Left ventricle myocardium superior (tissue), 1 donor: Measurements from ENCODE around the gene PIEZO2. TPM values are rescaled to one million over a fixed set of nuclear protein-coding genes. Genes with fewer than 3 reads are reported as not detected.

Source experiments
- ATAC-seq: fragments of 200-7000 bp; cut with Tn5 transposase; one replicate; pipeline ENCODE4 v1.9.1; 2020; ENCODE audit warnings: mild to moderate bottlenecking, moderate library complexity
- DNase-seq: peaks from one replicate; pipeline ENCODE4 v3.0.0-alpha.2; 2020
- intact Hi-C: fragments of 100-400 bp; cut with micrococcal nuclease; formaldehyde crosslinking; loops from one replicate; pipeline ENCODE4 v1.11.0; 2022
- total RNA-seq: library from RNA; stranded (reverse); fragmentation: NEBNext Ultra II Directional; extraction: Animal tissue kit (Norgen Biotek cat#: 25700); gene quantifications from one replicate; pipeline ENCODE4 v1.2.1, GENCODE V29; 2021
- donor health status: DM: no; HTN: yes; CAD: no; lungs with severe emphysema.

The PIEZO2 gene
- total RNA-seq, 1 donor from 2014 or later = 1.1 TPM

DNA sequence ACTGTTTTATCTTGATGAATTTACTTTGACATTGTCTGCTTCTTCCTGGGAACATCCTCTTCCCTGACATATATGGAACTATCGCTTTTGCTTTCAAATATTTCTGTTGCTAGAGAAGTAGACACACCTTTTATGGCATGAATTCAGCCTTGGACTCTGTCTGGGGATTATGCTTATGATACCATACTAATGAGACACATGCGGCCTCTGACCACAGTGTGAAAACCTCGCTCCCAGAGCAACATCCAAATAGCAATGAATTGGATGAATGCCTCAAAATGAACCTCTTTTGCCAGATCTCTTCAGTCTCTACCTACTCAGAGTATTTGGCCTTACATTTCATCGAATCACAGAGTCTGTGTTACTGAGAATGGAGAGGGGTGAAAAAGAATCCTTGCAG is 70.9 kb downstream of the PIEZO2 start:
- intact Hi-C loops = no loop called here
- no peak for ATAC-seq
- no peak for DNase-seq

GRCh38 chr18:11077548-11078187 is 71.7 kb downstream of the PIEZO2 start:
- ATAC-seq (no peak), DNase-seq (no peak)
- intact Hi-C loops = no loop called here

GRCh38 chr18:11074889-11075288 is 74.5 kb downstream of the PIEZO2 start:
- DNase-seq (no peak), ATAC-seq (no peak)
- intact Hi-C loops = no loop called here

- intact Hi-C loops = no loop called here
- ATAC-seq (no peak), DNase-seq (no peak)
Observed at GRCh38 chr18:11073971-11074370, 75.4 kb downstream of the PIEZO2 start.

GRCh38 chr18:11072632-11073031 is 76.7 kb downstream of the PIEZO2 start:
- ATAC-seq (no peak), DNase-seq (no peak)
- intact Hi-C loops = no loop called here

DNA sequence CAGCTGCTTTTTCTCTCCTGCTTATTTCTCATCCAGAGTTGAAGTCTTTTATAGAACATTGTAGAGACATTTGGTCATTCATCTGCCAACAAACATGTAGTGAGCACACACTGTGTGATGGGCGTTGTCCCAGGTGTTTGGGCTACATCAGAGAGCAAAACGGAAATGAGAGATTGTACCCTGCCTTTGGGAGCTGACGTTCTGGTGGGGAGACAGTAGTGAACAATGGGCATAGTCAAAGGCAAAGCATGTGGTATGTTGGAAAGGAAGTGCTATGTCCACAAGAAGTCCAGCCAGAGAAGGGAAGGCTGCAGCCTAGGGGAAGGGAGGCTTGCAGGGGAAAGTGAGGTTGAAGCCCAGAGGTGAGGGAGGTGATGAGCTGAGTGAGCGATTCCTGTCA is 78.1 kb downstream of the PIEZO2 start:
- ATAC-seq (no peak), DNase-seq (no peak)
- intact Hi-C loops = no loop called here

- intact Hi-C loops = no loop called here
- DNase-seq = no peak
- no peak for ATAC-seq
Observed at GRCh38 chr18:11070593-11070992, 78.8 kb downstream of the PIEZO2 start.

DNA sequence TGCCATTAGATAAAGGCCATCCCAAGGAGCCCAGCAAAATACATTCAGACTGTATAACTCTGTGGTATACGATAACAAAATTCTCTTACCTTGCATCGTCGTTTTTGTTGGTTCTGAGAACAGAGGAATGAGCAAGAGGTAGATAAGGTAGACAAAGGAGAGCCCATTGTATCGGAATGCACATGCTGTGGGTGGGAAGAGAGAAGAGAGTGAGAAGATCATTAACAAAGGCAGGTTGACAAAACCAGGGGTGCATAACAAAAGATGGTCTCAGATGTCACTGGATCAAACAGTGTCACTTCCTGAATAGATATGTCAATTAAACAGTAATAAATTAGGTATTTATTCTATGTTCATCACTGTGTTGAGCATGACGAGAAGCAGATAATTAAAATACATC is 83.3 kb downstream of the PIEZO2 start:
- intact Hi-C loops = no loop called here
- DNase-seq (no peak), ATAC-seq (no peak)

DNA sequence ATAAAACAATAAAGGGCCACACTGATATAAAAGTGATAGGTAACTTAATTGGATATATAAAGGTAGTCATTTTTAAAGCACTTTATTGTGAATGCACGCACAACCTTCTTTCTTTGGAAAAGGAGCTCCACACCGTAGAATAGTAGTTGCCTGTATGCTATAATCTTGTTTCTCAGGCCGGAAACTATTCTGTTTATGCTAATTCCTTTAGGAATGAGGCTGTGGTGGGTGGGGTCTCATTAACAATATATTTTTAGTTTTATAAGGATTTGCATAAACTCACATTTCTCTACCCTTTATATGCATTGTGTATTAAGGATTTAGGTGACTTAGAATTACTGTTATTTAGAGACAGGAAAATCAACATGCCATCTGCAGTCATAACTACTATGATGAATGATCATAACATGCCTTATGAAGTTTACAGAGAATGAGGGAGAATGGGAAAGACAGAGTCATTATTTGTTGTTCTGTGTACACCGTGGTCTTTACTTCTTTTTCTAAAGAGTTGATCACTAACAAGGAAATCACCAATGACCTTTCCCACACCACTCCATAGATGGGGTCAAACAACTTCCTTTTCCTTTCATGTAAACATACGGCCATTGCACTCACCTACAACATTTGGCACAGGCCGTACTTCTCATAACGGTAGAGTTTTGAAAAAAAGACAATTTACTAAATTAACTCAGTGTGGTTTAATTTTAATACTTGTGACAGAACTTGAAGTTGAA is 84.5 kb downstream of the PIEZO2 start:
- DNase-seq (no peak), ATAC-seq (no peak)
- intact Hi-C loops = no loop called here

DNA sequence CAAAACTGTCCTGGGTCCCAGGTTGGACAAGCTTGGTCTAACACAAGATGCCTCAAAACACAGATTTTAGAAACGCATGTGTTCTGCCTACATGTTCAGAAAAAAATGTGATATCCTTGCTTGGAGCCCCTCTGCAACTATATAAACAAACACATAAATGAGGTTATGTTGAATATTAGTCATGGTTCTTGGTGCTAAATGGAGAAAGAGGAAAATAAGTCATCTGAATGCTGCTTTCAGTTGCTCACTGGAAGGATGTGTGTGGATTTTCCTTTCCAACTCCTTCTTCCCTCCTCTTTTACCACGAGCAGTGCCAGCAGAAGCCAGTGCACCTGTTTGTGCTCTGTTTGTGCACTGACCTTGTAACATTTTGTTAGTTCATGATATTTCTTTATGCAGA is 85.3 kb downstream of the PIEZO2 start:
- ATAC-seq (no peak), DNase-seq (no peak)
- intact Hi-C loops = no loop called here

DNA sequence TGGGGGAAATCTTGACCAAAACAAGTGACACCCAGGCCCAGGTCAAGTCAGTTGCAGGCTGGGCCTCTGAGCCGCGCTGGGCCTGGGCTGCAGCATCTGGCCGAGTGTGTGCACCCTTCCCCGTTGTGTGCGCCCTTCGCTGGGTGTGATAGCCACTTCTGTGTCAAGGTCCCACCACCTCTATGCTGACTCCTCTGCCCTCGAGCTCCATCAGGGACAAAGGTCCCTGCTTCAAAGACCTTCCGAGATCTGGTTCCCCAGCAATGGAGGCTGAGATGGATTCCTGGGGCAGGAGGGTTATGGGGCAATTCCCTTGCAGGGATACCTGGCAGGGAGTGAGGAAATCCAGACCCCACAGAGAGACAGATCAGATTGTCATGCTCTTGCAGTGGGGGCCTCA is 93.6 kb downstream of the PIEZO2 start:
- ATAC-seq = no peak
- intact Hi-C loops = no loop called here
- no peak for DNase-seq

- intact Hi-C loops = no loop called here
- ATAC-seq = no peak
Observed at GRCh38 chr18:11054497-11054896, 94.9 kb downstream of the PIEZO2 start.

DNA sequence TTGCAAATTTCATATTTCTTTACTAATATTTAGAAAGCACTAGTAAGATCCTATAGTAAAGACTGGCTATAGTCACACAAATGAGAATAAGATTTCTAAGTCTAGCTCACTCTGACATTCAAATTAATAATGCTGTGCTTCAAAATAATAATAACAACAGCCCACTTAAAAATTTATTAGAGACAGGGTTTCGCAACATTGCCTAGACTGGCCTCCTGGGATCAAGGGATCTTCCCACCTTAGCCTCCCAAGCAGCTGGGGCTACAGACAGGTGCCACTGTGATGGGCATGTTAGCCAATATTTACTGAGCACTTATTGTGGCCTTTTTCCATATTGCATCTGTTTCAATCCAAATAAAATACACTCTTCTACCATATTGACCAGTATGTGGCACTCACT is 96.1 kb downstream of the PIEZO2 start:
- intact Hi-C loops = no loop called here
- DNase-seq = no peak
- ATAC-seq = no peak

More at GRCh38 chr18:11054497-11054896, 94.9 kb downstream of the PIEZO2 start:
- no peak for DNase-seq

GRCh38 chr18:11052800-11053199 is 96.6 kb downstream of the PIEZO2 start:
- DNase-seq = no peak
- intact Hi-C loops = no loop called here
- no peak for ATAC-seq

DNA sequence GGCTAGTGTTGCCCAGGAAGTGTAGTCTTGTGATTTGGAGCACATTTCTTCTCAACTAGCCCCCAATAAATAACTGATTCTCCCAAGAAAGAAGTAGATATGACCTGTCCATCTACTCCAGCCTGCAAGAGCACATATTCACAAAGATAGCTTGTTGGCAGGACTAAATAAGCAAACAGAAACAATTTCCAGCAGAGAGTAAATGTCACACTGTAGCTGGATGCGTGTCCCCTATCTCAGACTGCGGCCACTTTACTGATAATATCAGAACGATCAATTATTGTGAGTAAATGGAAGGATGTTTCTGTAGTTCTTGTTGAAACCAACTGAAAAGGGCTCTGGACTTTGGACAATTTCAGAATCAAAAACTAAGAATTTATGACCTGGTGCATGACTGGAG is 97.9 kb downstream of the PIEZO2 start:
- DNase-seq (no peak), ATAC-seq (no peak)
- intact Hi-C loops = no loop called here

- no peak for DNase-seq
- ATAC-seq = no peak
- intact Hi-C loops = no loop called here
Observed at GRCh38 chr18:11050966-11051365, 98.4 kb downstream of the PIEZO2 start.

GRCh38 chr18:11047817-11048216 is 101.6 kb downstream of the PIEZO2 start:
- no peak for DNase-seq
- intact Hi-C loops = no loop called here

DNA sequence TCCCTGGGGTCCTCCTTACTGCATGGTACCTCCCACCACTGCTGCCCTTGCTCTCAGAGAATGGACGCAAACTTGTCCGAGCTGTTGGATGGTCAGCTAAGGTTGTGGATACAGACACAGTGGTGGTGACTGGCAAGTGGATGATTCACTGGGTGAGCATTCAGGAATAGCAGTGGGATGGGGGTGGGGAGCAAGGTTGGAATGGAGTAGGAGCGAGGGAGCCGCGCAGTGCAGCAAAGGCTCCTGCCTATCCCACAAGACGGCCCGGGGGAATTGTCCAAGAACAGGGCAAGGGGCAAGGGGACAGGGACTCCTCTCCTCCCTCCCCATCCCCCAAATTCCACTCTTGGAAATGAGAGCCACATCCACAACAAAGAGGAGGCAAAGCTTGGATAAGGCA is 102.2 kb downstream of the PIEZO2 start:
- ATAC-seq (no peak), DNase-seq (no peak)
- intact Hi-C loops = no loop called here

More at GRCh38 chr18:11047817-11048216, 101.6 kb downstream of the PIEZO2 start:
- ATAC-seq = peak; percentile 63

- ATAC-seq (no peak), DNase-seq (no peak)
- intact Hi-C loops = no loop called here
Observed at GRCh38 chr18:11046140-11046539, 103.2 kb downstream of the PIEZO2 start.

DNA sequence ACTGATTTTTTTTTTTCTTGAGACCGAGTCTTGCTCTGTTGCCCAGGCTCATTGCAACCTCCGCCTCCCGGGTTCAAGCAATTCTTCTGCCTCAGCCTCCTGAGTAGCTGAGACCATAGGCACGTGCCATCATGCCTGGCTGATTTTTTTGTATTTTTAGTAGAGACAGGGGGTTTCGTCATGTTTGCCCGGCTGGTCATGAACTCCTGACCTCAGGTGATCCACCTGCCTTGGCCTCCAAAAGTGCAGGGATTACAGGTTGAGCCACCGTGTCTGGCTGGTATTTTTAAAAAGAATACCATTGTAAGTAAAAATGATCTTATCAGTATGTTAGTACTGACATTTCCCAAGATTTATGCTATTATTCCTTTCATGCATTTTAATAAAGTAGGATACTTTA is 105.7 kb downstream of the PIEZO2 start:
- intact Hi-C loops = loop anchor here (5.0 kb wide), 1 partner anchor 191 kb away; no protein-coding TSS in a partner anchor
- ATAC-seq (no peak), DNase-seq (no peak)

DNA sequence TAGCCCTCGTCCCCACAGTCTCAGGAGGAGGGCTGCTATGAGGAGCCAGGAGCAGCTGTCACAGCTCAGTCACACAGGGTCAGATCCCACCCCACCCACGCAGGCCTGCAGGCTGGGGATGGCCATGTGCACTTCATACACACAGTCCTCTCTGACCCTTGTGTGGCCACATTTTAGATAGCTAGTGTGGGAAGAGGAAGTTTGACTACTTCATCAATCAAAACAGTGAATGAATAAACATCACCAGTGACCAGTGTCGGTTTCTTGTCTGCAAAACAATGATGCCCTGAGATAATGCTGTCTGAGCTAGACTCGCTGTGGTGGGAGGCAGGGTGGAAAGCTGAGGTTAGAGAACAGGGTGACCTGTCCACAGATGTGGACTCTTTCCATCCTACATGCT is 107.1 kb downstream of the PIEZO2 start:
- ATAC-seq (no peak), DNase-seq (no peak)
- intact Hi-C loops = loop anchor here (5.0 kb wide), 1 partner anchor 190 kb away; no protein-coding TSS in a partner anchor
